ENCODE measurements around the gene IZUMO4.

The IZUMO4 gene

GRCh38 chr19:2111886-2112285 is 15.2 kb downstream of the IZUMO4 start (continued):
- TF ChIP-seq ZFP3 (CRISPR knock-in tag; IDR thresholded peaks at IDR 0.05), result no peak
- TF ChIP-seq ISL1 (CRISPR knock-in tag; IDR thresholded peaks at IDR 0.05), result no peak
- no peak for TF ChIP-seq ZFP30 (CRISPR knock-in tag; IDR thresholded peaks at IDR 0.05)
- TF ChIP-seq SNAI2 (CRISPR knock-in tag; IDR thresholded peaks at IDR 0.05), result no peak
- TF ChIP-seq ZNF565 (CRISPR knock-in tag; conservative IDR thresholded peaks at IDR 0.05; ENCODE audit: low read depth), result no peak
- no peak for TF ChIP-seq ZNF70 (CRISPR knock-in tag; IDR thresholded peaks at IDR 0.05)
- TF ChIP-seq TOX (CRISPR knock-in tag; IDR thresholded peaks at IDR 0.05; ENCODE audit: borderline replicate concordance), result no peak

DNA sequence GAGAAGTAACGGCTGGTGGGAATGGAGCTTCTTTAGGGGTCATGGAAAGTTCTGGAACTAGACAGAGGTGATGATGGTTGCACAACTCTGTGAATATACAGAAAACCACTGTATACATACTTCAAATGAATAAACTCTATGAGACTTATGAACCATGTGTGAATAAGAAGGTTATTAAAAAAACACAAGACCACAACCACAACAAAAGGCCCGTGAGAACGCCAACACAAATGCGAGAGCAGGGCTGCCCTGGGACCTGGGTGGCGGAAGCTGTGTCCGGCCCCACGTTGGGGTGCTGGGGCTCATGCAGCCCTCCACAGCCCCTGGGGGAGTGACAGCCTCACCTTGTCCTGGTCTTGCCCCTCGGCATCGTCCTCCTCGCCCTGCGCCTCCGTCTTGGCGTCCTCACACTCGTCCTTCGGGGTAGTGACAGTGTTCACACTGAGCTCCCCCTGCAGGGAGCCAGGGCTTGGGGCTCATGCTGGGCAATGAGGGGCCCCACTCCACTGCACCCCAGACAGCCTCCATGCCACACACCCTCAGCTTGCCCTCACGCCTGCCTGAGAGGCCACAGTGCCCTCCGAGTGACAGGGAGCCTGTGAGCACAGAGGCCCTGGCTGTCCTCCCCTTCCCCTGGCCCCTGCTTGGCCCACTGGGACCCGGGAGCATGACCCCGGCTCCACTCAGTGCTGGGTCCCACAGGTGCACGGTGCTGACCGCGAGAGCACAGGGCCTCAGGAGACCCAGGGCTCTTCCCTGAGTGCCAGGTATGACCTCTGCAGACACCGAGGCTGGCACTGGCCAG is 16.0 kb downstream of the IZUMO4 start:
- no peak for ATAC-seq
- TF ChIP-seq OSR1 (CRISPR knock-in tag; IDR thresholded peaks at IDR 0.05) (no peak), ZNF565 (CRISPR knock-in tag; conservative IDR thresholded peaks at IDR 0.05; ENCODE audit: low read depth) (no peak), ZFP30 (CRISPR knock-in tag; IDR thresholded peaks at IDR 0.05) (no peak)
- TF ChIP-seq, protein P1, sequence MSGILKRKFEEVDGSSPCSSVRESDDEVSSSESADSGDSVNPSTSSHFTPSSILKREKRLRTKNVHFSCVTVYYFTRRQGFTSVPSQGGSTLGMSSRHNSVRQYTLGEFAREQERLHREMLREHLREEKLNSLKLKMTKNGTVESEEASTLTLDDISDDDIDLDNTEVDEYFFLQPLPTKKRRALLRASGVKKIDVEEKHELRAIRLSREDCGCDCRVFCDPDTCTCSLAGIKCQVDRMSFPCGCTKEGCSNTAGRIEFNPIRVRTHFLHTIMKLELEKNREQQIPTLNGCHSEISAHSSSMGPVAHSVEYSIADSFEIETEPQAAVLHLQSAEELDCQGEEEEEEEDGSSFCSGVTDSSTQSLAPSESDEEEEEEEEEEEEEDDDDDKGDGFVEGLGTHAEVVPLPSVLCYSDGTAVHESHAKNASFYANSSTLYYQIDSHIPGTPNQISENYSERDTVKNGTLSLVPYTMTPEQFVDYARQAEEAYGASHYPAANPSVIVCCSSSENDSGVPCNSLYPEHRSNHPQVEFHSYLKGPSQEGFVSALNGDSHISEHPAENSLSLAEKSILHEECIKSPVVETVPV (CRISPR knock-in tag; IDR thresholded peaks at IDR 0.05), result no peak

DNA sequence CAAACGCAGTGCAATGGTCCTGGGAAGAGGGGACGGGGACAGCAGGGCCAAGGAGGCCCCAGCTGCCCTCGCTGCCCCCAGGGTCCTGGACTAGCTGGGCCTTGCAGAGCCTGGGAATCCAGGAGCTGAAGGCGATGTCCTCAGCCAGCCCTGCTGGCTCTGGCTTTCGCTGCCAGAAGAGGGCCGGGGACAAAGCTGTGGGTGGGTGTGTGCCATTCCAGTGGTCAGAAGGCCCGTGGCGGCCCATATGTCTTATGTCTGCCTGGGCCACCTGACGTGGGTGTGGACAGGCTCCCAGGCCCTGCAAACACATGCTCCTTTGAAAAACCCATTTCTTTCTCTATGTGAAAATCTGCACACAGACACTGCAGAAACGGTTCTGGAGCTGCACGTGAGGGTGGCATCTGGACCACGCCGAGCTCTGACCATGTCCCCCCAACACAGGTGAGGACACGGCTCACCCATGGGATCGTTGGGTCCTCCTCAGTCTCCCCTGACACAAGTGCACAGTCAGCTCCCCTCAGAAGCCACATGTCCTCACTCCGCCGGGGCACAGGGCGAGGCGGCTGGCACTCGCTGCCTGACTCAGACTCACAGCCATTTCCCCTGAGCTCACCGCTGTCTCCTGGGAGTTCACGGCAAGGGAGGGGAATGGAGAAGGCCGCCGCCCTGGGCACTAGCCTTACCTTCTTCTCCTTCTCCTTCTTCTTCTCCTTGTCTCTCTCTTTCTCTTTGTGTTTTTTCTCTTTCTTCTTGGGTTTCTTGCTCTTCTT is 16.9 kb downstream of the IZUMO4 start:
- ATAC-seq, result no peak
- TF ChIP-seq, protein P1 (CRISPR knock-in tag; IDR thresholded peaks at IDR 0.05), result no peak
- TF ChIP-seq OSR1 (CRISPR knock-in tag; IDR thresholded peaks at IDR 0.05) (no peak), TOX (CRISPR knock-in tag; IDR thresholded peaks at IDR 0.05; ENCODE audit: borderline replicate concordance) (no peak)
- TF ChIP-seq, protein P2, sequence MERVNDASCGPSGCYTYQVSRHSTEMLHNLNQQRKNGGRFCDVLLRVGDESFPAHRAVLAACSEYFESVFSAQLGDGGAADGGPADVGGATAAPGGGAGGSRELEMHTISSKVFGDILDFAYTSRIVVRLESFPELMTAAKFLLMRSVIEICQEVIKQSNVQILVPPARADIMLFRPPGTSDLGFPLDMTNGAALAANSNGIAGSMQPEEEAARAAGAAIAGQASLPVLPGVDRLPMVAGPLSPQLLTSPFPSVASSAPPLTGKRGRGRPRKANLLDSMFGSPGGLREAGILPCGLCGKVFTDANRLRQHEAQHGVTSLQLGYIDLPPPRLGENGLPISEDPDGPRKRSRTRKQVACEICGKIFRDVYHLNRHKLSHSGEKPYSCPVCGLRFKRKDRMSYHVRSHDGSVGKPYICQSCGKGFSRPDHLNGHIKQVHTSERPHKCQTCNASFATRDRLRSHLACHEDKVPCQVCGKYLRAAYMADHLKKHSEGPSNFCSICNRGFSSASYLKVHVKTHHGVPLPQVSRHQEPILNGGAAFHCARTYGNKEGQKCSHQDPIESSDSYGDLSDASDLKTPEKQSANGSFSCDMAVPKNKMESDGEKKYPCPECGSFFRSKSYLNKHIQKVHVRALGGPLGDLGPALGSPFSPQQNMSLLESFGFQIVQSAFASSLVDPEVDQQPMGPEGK (CRISPR knock-in tag; IDR thresholded peaks at IDR 0.05; ENCODE audit: borderline replicate concordance), result no peak

- no peak for ATAC-seq
- TF ChIP-seq ZFP30 (CRISPR knock-in tag; IDR thresholded peaks at IDR 0.05) (no peak), CREB5 (CRISPR knock-in tag; IDR thresholded peaks at IDR 0.05; ENCODE audit: low read depth) (no peak), ARNTL (CRISPR knock-in tag; IDR thresholded peaks at IDR 0.05; ENCODE audit: borderline replicate concordance, low read depth) (no peak), GLIS3 (CRISPR knock-in tag; IDR thresholded peaks at IDR 0.05) (no peak), ZNF70 (CRISPR knock-in tag; IDR thresholded peaks at IDR 0.05) (no peak), ISL1 (CRISPR knock-in tag; IDR thresholded peaks at IDR 0.05) (no peak), BACH2 (CRISPR knock-in tag; IDR thresholded peaks at IDR 0.05; ENCODE audit: borderline replicate concordance) (no peak), PPARA (CRISPR knock-in tag; IDR thresholded peaks at IDR 0.05; ENCODE audit: borderline replicate concordance) (no peak), ZFP3 (CRISPR knock-in tag; IDR thresholded peaks at IDR 0.05) (no peak), TCF4 (CRISPR knock-in tag; IDR thresholded peaks at IDR 0.05; ENCODE audit: borderline replicate concordance) (no peak), ZNF565 (CRISPR knock-in tag; conservative IDR thresholded peaks at IDR 0.05; ENCODE audit: low read depth) (no peak), RARB (CRISPR knock-in tag; IDR thresholded peaks at IDR 0.05) (no peak), ESRRG (CRISPR knock-in tag; IDR thresholded peaks at IDR 0.05) (no peak), OSR1 (CRISPR knock-in tag; IDR thresholded peaks at IDR 0.05) (no peak)
- TF ChIP-seq, protein P1 (CRISPR knock-in tag; IDR thresholded peaks at IDR 0.05), result no peak
- TF ChIP-seq, protein P2 (CRISPR knock-in tag; IDR thresholded peaks at IDR 0.05; ENCODE audit: borderline replicate concordance), result no peak
Observed at GRCh38 chr19:2114218-2114617, 17.5 kb downstream of the IZUMO4 start.

All from SK-N-SH treated with all-trans-retinoic acid at 6 μM for 48 hours (cell line).